Prostate gland (tissue), 2 donors: Measurements from ENCODE around the gene SAMD4A.

Source experiments
- CTCF ChIP-seq, 4 experiments: fragments of 200-600 bp in 2 of 4; fragments of 450-650 bp in 2 of 4; sonication (generic) in 2 of 4; IDR thresholded peaks; 1 replicate in 3 of 4; 2 replicates in 1 of 4; pipeline ENCODE4 v1.5.1; 2016 to 2019; ENCODE audit warnings: antibody characterized with exemption in 4 of 4, mild to moderate bottlenecking in 2 of 4, moderate library complexity in 2 of 4
- POLR2A ChIP-seq: fragments of 450-650 bp; IDR thresholded peaks from one replicate; pipeline ENCODE4 v1.6.1; 2016; ENCODE audit warnings: antibody characterized with exemption, mild to moderate bottlenecking
- POLR2AphosphoS5 ChIP-seq: sonication (generic); formaldehyde crosslinking; IDR thresholded peaks from one replicate; pipeline ENCODE4 v1.6.1; 2017; ENCODE audit warnings: antibody characterized with exemption

GRCh38 chr14:54650959-54651351, 84.0 kb downstream of the SAMD4A start:
- no peak for TF ChIP-seq CTCF (IDR thresholded peaks at IDR 0.05)
- no peak for TF ChIP-seq POLR2AphosphoS5
- TF ChIP-seq POLR2A: no peak
